Measurements from ENCODE around the gene TMEM62. TPM values are rescaled to one million over a fixed set of nuclear protein-coding genes. Genes with fewer than 3 reads are reported as not detected.

The TMEM62 gene
- total and polyA plus RNA-seq, 10 of the 15 experiments (the other 5 are each of a cell fraction or from before 2014, with no cell fraction given), result 7.0 to 26.8 (median 14.9) TPM

DNA sequence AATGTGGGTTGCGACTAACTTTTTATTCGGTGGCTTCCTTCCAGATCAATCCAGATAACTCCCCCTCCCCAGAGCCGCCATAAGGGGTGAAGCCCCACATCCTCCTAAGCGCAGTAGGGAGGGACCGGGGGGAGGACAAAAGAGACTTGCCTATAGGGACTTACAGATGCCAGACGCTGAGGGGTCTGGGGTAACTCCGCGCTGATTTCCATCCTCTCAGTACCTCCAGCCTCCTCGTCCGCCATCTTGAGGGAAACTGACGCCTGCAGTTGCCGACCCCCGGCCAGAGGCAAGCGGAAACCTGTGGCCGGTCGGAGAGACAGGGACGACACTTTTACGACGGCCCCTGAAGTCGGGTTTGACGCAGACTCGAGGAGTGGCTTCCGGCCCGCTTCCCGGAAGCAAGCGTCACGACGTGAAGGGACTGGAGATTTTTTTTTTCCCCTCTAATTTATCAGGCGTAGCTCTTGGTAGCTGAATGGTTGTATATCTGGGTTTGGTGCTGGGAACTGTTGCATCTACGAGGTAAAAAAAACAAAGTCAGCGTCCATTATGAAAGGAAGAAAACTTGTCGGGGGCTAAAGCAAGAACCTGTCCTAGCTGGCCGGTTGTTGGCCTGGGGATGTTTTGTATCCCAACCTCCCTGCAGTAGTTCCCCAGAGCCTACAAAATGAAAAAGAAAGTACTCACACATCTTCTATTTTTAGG is 27.5 kb upstream of the TMEM62 start, which contains the start of gene UBR1 (continued):
- TF ChIP-seq, protein P1, sequence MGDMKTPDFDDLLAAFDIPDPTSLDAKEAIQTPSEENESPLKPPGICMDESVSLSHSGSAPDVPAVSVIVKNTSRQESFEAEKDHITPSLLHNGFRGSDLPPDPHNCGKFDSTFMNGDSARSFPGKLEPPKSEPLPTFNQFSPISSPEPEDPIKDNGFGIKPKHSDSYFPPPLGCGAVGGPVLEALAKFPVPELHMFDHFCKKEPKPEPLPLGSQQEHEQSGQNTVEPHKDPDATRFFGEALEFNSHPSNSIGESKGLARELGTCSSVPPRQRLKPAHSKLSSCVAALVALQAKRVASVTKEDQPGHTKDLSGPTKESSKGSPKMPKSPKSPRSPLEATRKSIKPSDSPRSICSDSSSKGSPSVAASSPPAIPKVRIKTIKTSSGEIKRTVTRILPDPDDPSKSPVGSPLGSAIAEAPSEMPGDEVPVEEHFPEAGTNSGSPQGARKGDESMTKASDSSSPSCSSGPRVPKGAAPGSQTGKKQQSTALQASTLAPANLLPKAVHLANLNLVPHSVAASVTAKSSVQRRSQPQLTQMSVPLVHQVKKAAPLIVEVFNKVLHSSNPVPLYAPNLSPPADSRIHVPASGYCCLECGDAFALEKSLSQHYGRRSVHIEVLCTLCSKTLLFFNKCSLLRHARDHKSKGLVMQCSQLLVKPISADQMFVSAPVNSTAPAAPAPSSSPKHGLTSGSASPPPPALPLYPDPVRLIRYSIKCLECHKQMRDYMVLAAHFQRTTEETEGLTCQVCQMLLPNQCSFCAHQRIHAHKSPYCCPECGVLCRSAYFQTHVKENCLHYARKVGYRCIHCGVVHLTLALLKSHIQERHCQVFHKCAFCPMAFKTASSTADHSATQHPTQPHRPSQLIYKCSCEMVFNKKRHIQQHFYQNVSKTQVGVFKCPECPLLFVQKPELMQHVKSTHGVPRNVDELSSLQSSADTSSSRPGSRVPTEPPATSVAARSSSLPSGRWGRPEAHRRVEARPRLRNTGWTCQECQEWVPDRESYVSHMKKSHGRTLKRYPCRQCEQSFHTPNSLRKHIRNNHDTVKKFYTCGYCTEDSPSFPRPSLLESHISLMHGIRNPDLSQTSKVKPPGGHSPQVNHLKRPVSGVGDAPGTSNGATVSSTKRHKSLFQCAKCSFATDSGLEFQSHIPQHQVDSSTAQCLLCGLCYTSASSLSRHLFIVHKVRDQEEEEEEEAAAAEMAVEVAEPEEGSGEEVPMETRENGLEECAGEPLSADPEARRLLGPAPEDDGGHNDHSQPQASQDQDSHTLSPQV (IDR thresholded peaks at IDR 0.05), result no peak
- peak; percentile 95 for TF ChIP-seq IKZF1 (conservative IDR thresholded peaks at IDR 0.05)
- TF ChIP-seq PRDM15 (CRISPR knock-in tag; IDR thresholded peaks at IDR 0.05), result no peak
- no peak for TF ChIP-seq YBX1 (IDR thresholded peaks at IDR 0.05)
- no peak for TF ChIP-seq MXI1 (IDR thresholded peaks at IDR 0.05; ENCODE audit: low read depth, low read length)
- TF ChIP-seq ZBTB4 (CRISPR knock-in tag; IDR thresholded peaks at IDR 0.05), result no peak
- TF ChIP-seq RUNX3 (IDR thresholded peaks at IDR 0.05; ENCODE audit: low read length), result peak; percentile 67
- no peak for TF ChIP-seq POLR2AphosphoS2 (IDR thresholded peaks at IDR 0.05; ENCODE audit: low read depth, low read length)
- TF ChIP-seq ZZZ3 (IDR thresholded peaks at IDR 0.05; ENCODE audit: control insufficient read depth, insufficient read length, low read depth), result no peak
- TF ChIP-seq HDGF (IDR thresholded peaks at IDR 0.05), result peak; percentile 62; the same call in 1 of the 2 replicates
- TF ChIP-seq CHD4 (IDR thresholded peaks at IDR 0.05), result no peak
- TF ChIP-seq, protein P2, sequence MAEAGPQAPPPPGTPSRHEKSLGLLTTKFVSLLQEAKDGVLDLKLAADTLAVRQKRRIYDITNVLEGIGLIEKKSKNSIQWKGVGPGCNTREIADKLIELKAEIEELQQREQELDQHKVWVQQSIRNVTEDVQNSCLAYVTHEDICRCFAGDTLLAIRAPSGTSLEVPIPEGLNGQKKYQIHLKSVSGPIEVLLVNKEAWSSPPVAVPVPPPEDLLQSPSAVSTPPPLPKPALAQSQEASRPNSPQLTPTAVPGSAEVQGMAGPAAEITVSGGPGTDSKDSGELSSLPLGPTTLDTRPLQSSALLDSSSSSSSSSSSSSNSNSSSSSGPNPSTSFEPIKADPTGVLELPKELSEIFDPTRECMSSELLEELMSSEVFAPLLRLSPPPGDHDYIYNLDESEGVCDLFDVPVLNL (IDR thresholded peaks at IDR 0.05; ENCODE audit: low read depth, low read length), result no peak
- TF ChIP-seq CTCF (IDR thresholded peaks at IDR 0.05 in 2 of 3, conservative IDR thresholded peaks at IDR 0.05 in 1 of 3; ENCODE audit: control insufficient read depth in 2 of 3, extremely low read depth in 1 of 3, insufficient read depth in 1 of 3, low read depth in 3 of 3, low read length in 3 of 3), result no peak
- TF ChIP-seq ATF7 (IDR thresholded peaks at IDR 0.05; ENCODE audit: low read depth), result peak; percentile 77

Data from GM12878 (cell line).